ENCODE data around the gene TNNT2.

DNA sequence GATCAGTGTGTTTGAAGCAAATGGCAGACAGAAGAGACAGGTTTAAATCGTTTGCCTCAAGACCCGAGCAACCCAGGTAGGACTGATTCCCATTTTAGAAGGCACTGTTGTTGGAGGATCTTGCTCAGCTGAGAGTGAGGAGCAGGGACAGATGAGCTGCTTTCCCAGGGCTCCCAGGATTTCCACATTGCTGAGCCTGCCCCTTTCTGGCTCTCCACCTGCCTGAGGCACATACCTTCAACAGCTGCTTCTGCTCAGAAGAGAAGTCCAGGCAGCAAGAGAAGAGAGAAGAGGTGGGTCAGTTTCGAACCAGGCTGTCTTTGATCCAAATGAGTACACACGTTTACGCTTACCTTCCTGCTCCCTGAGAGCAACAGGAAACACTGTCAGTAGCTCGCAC, 5.7 kb downstream of the TNNT2 start:
- no peak for TF ChIP-seq CTCF (IDR thresholded peaks at IDR 0.05; ENCODE audit: insufficient read depth, low read depth, low read length)
- no peak for TF ChIP-seq EZH2 (IDR thresholded peaks at IDR 0.05; ENCODE audit: insufficient read depth, low read length)
